NCI-H748 (cell line): ENCODE data around the gene TMEM191B.
"Not testable (repeated sequence)": the region's sequence is repeated elsewhere in the genome, so short reads cannot be mapped to it uniquely, and the experiment has no call there.

ENCODE experiments used
- DNase-seq: peaks from one replicate; lab custom pipeline; 2025; ENCODE audit not compliant: unreplicated experiment; lab: John Stamatoyannopoulos, UW

TMEM191B gene

GRCh38 chr22:18527752-18528596 lies at the start of gene TMEM191B:
Gene TMEM191B, plus strand, starts transcription at chr22:18527802. Its CDS starts 179 bp downstream, at chr22:18527981.
- DNase-seq, result not testable (repeated sequence)

- not testable (repeated sequence) for DNase-seq
These were observed 31.4 kb upstream of the TMEM191B start for GRCh38 chr22:18496227-18496626.

GRCh38 chr22:18511327-18511726 lies 16.3 kb upstream of the TMEM191B start:
- DNase-seq, result not testable (repeated sequence)

- DNase-seq, result not testable (repeated sequence)
These were observed 15.2 kb upstream of the TMEM191B start for GRCh38 chr22:18512378-18512777.

GRCh38 chr22:18513454-18513853 lies 14.1 kb upstream of the TMEM191B start:
- DNase-seq, result not testable (repeated sequence)

GRCh38 chr22:18518061-18518460 lies 9.5 kb upstream of the TMEM191B start, which contains the start of gene GGTLC3:
Gene GGTLC3, minus strand, starts transcription at chr22:18518161. Its CDS starts 264 bp downstream, at chr22:18517897.
- not testable (repeated sequence) for DNase-seq

GRCh38 chr22:18522762-18523161 lies 4.8 kb upstream of the TMEM191B start:
- not testable (repeated sequence) for DNase-seq

DNA sequence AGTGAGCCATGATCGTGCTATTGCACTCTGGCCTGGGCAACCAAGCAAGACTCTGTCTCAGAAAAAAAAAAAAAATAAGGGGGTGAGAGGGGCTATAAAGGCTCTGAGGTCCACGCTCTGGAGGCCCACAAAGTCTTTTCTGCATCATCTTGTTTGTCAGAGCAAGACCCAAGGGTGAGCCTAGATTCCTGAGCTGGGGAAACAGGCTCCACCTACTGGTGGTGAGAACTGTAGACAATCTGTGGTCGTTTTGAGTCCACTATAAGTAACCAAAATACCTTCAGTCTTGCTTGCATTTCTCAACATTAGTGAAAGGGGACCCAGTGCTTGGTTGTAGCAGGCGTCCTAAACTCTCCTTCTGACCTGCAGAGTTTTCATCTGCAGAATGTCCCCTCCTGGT lies 4.3 kb upstream of the TMEM191B start:
- DNase-seq, result not testable (repeated sequence)

DNA sequence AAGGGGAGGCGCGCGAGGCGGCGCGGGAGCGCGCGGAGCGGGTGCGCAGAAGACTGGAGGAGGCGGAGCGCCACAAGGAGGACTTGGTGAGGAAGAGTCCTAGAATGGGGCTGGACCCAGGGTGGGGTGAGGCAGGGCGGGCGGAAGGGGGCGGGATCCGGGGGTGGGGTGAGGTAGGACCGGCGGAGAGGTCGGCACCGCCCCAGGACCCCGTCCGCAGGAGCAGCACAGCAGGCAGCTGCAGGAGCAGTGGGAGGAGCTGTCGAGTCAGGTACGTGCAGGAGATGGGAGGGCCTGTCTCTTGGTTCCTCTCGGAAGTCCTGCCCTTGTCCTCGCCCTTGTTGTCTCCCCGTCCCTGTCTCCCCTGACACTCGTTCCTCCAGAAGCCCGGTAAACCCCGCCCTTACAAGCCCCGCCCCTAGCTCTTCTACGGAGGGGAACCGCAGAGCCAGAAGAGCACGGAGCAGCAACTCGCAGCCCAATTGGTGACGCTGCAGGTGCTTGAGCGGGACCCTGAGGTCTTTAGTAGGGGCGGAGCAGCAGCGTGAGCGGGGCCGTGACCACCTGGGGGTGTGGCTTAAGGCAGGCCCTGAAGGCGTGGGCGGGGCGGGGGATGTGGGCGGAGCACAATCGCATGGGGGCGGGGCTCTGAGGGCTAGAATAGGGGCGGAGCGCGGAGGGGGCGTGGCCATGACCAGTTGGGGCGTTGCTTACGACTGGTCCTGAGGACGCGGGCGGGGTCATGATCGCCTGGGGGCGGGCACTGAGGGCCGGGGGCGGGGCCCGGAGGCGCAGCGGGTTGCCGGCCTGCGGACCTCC lies 1.2 kb downstream of the TMEM191B start:
- not testable (repeated sequence) for DNase-seq

DNA sequence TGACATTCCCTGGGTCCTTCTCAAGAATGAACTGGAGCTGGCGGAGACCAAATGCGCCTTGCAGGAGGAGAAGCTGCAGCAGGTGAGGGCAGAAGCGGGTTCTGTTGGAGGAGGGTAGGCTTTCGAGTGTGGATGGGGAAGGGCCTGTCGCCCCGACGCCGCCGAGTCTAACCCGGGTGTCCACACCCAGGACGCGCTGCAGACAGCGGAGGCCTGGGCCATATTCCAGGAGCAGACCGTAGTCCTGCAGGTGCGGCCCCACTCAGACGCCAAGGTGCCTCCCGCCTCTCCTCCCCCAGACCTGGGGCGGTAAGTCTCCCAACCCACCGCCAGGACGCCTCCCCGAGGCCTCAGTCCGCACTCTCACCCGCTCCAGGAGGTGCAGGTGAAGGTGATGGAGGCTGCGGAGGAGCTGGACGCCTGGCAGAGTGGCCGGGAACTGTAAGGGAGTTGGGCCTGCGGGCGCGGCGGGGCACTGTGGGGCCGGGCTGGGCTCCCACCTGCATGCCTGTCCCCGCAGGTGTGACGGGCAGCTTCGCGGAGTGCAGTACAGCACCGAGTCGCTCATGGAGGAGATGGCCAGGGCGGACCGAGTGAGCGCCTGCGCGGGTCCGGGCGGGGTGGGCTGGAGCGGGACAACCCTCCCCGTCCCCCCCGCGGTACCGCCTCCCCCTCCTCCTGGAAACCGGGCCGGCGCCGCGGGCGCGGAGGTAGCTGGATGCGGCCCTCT lies 2.0 kb downstream of the TMEM191B start:
- DNase-seq, result not testable (repeated sequence)

DNA sequence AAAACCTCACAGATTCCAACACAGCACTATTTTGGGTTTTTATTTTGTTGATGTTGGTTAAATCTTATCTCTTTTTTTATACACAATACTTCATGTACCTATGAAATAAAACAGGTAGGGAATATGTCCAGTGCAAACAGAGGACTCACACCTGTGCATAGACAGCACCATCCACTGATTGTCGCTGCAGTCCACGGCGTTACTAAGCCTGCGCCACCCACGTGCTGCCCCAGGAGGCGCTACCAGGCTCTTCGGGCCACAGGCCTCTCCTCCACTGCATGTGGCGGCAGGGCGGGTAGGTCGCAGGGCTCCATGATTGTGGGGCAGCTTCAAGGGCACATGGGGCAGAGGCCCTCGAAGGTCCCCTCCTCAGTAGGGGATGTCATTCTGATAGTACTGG lies 6.0 kb downstream of the TMEM191B start:
- not testable (repeated sequence) for DNase-seq

- DNase-seq, result not testable (repeated sequence)
These were observed 6.7 kb downstream of the TMEM191B start for GRCh38 chr22:18534315-18534714.

GRCh38 chr22:18539994-18540393 lies 12.4 kb downstream of the TMEM191B start:
- not testable (repeated sequence) for DNase-seq

DNA sequence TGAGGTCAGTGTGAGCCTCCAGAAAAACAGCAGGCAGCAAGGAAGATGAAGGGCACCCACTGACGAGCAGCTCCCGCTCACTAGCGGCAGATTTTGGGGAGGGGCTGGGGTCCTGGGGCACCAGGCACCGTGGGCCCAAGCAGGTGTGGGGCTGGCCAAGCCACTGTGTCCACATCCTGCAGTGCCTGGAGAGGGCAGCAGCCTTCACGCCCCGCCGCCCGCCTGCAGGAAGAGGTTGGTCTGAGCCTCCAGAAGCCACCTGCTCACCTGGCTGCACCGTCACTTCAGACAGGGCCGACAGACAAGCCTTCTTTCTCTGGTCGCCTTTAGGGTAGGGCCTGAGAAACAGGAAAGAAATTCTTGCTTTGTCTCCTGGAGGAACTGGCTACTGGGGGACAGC lies 15.8 kb downstream of the TMEM191B start:
- DNase-seq, result not testable (repeated sequence)

DNA sequence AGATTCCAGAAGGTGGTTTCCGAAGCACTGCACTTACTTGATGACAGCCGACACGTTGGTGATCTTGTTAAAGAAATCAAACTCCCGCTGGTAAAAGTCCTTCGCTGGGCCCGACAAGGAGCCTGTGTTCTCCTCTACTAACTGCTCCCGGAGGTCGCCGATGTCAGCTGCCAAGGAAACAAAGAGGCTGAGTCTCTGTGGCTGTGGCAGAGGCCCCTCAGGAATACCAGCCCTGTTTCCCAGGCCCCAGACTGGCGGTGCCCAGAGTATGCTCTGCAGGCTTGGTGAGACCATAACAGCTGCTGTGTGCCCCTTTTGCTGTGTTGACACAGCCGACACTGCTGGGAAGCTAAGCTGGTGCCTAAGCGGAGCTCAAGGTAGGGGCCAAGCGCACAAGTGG lies 17.0 kb downstream of the TMEM191B start:
- DNase-seq, result not testable (repeated sequence)

- DNase-seq, result not testable (repeated sequence)
These were observed 22.0 kb downstream of the TMEM191B start for GRCh38 chr22:18549458-18550179.

- DNase-seq, result not testable (repeated sequence)
These were observed 23.4 kb downstream of the TMEM191B start for GRCh38 chr22:18551046-18551445.

GRCh38 chr22:18552839-18553597 lies 25.4 kb downstream of the TMEM191B start:
- DNase-seq, result not testable (repeated sequence)
